ENCODE data around the gene ITGB2. TPM values are rescaled to one million over a fixed set of nuclear protein-coding genes. Genes with fewer than 3 reads are reported as not detected.

Gene ITGB2
- total and polyA plus RNA-seq, 2 donors from 2014 or later, result 9.5 to 111 TPM

DNA sequence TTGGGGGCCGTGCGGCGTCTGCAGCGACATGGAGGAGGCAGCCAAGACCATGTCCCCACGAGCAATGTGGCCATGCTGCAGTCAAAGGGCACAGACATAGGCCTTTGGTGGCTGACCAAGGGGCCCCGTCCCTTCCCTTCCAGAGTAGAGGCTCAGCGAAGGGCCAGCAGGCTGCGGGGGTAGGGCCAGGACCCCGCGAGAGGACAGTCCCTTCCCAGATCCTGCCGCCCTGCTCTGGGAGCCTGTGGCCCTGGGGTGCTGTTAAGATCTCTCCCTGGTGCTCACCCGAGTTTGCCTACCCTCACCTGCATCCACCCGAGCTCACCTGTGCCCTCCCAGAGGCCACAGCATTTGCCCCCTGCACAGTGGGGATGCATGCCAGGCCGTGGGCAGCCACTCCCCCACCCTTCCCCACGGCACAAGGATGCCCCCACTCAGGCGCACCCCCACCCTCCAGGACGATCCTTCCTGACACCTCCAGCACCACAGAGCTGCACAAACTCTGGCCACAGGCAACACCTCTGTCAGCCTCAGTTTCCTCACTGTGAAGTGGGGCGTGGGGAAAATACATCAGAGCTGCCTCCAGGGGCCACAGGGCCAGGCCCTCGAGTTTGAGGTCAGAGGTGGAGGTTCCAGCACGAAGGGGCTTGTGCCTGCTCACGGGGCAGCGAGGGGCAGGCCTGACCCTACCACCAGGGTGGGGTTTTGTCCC, 15.5 kb downstream of the ITGB2 start:
- H3K36me3 ChIP-seq (ENCODE audit: control insufficient read depth in 2 of 3, insufficient read depth in 3 of 3, low read length in 3 of 3), result peaks cover 0 to 3% (median 2%) of the 10 kb centered on the region in 3 donors
- H3K9me3 ChIP-seq (ENCODE audit: control insufficient read depth in 2 of 3, insufficient read depth in 1 of 3, low read length in 3 of 3), result no peaks in the 10 kb centered on the region
- H3K27ac ChIP-seq (ENCODE audit: low read depth in 2 of 2, low read length in 2 of 2), result no peak overlapping the region
- no peak overlapping the region for H3K4me3 ChIP-seq (ENCODE audit: low read length in 3 of 3)
- TF ChIP-seq, protein P1, sequence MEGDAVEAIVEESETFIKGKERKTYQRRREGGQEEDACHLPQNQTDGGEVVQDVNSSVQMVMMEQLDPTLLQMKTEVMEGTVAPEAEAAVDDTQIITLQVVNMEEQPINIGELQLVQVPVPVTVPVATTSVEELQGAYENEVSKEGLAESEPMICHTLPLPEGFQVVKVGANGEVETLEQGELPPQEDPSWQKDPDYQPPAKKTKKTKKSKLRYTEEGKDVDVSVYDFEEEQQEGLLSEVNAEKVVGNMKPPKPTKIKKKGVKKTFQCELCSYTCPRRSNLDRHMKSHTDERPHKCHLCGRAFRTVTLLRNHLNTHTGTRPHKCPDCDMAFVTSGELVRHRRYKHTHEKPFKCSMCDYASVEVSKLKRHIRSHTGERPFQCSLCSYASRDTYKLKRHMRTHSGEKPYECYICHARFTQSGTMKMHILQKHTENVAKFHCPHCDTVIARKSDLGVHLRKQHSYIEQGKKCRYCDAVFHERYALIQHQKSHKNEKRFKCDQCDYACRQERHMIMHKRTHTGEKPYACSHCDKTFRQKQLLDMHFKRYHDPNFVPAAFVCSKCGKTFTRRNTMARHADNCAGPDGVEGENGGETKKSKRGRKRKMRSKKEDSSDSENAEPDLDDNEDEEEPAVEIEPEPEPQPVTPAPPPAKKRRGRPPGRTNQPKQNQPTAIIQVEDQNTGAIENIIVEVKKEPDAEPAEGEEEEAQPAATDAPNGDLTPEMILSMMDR (IDR thresholded peaks at IDR 0.05; ENCODE audit: borderline replicate concordance, extremely low read depth, insufficient read depth), result no peak
- FAIRE-seq, result no peak
- no peak overlapping the region for H3K9ac ChIP-seq (ENCODE audit: low read length in 3 of 3)
- peaks cover 0 to 12% (median 0%) of the 10 kb centered on the region in 3 donors for H3K4me1 ChIP-seq (ENCODE audit: control insufficient read depth in 2 of 3, insufficient read depth in 2 of 3, low read depth in 1 of 3, low read length in 3 of 3)
- peak in 1 of 5 donors; percentile 62 for DNase-seq
- no peaks in the 10 kb centered on the region for H3K27me3 ChIP-seq (ENCODE audit: control insufficient read depth, insufficient read depth, low read length)
- intact Hi-C loops (cut with DNase I), result no loop called here

DNA sequence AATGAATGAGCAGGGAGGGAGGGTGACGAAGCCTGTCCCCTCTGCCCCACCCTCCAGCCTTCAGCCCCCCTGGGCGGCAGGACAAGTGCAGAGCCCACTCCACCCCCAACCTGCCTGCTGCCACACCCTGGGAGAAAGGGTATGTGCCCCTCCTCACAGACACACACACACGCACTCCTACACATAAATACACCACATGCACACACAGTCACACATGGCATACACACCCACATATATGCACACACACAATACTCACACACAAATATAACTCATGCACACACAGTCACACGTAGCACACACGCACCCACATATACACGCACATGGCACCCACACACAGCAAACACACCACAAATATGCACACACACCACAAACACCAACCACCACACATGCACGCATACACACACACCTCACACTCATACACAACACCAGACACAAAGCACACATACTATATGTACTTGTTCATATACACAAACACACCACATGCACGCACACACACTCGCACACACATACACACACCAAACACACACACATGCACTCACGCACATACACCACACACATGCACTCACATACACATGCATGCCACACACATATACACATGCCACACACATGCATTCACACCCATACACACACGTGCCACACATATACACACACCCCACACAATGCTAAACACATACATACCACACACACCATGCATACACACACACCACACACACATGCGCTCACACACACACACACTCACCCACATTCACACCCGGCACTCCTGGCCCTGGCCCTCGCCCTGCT, 16.4 kb downstream of the ITGB2 start:
- Histone ChIP-seq H3K27me3 (ENCODE audit: control insufficient read depth, insufficient read depth, low read length) (no peaks in the 10 kb centered on the region), H3K4me3 (ENCODE audit: low read length in 3 of 3) (peak overlapping the region in 1 of 3 donors; percentile 17), H3K9me3 (ENCODE audit: control insufficient read depth in 2 of 3, insufficient read depth in 1 of 3, low read length in 3 of 3) (no peaks in the 10 kb centered on the region), H3K4me1 (ENCODE audit: control insufficient read depth in 2 of 3, insufficient read depth in 2 of 3, low read depth in 1 of 3, low read length in 3 of 3) (peaks cover 0 to 12% (median 0%) of the 10 kb centered on the region in 3 donors), H3K36me3 (ENCODE audit: control insufficient read depth in 2 of 3, insufficient read depth in 3 of 3, low read length in 3 of 3) (peaks cover 0 to 3% (median 2%) of the 10 kb centered on the region in 3 donors), H3K9ac (ENCODE audit: low read length in 3 of 3) (no peak overlapping the region), H3K27ac (ENCODE audit: low read depth in 2 of 2, low read length in 2 of 2) (no peak overlapping the region)
- no peak for DNase-seq
- FAIRE-seq, result no peak
- TF ChIP-seq, protein P1 (IDR thresholded peaks at IDR 0.05; ENCODE audit: borderline replicate concordance, extremely low read depth, insufficient read depth), result no peak
- intact Hi-C loops (cut with DNase I), result no loop called here

DNA sequence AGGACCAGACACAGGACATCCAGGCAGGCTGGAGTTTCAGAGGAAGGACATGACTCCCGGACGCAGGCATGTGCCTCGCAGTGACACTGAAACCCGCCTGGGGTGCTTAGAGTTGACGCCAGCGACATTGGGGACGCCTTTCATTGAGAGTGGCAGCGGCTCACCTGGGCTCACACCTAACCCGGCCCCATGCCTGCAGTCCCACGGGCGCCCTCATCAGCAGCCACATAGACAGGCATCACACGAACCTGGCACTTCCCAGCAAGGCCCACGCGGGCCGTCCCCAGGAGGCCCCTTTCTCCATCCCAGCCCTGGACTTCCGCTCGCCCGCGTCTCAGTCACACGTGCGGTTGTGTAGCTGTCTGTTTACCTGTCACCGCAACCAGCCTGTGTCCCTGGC, 17.0 kb downstream of the ITGB2 start:
- H3K36me3 ChIP-seq (ENCODE audit: control insufficient read depth in 2 of 3, insufficient read depth in 3 of 3, low read length in 3 of 3), result peaks cover 0 to 3% (median 2%) of the 10 kb centered on the region in 3 donors
- H3K9ac ChIP-seq (ENCODE audit: low read length in 3 of 3), result no peak overlapping the region
- peaks cover 0 to 9% (median 0%) of the 10 kb centered on the region in 3 donors for H3K4me1 ChIP-seq (ENCODE audit: control insufficient read depth in 2 of 3, insufficient read depth in 2 of 3, low read depth in 1 of 3, low read length in 3 of 3)
- intact Hi-C loops (cut with DNase I), result no loop called here
- H3K4me3 ChIP-seq (ENCODE audit: low read length in 3 of 3), result no peak overlapping the region
- FAIRE-seq (no peak), DNase-seq (peak in 1 of 5 donors; percentile 62)
- TF ChIP-seq, protein P1 (IDR thresholded peaks at IDR 0.05; ENCODE audit: borderline replicate concordance, extremely low read depth, insufficient read depth), result no peak
- H3K27ac ChIP-seq (ENCODE audit: low read depth in 2 of 2, low read length in 2 of 2), result no peak overlapping the region
- H3K9me3 ChIP-seq (ENCODE audit: control insufficient read depth in 2 of 3, insufficient read depth in 1 of 3, low read length in 3 of 3), result no peaks in the 10 kb centered on the region
- no peaks in the 10 kb centered on the region for H3K27me3 ChIP-seq (ENCODE audit: control insufficient read depth, insufficient read depth, low read length)

Measured in kidney (tissue), 14 donors.